Neural crest cell (in vitro differentiated cells): Measurements from ENCODE around the gene TNFSF9. TPM values are rescaled to one million over a fixed set of nuclear protein-coding genes. Genes with fewer than 3 reads are reported as not detected.

Experiments
- DNase-seq: peaks from one replicate; pipeline ENCODE4 v3.0.0; 2021; ENCODE audit warnings: low read depth, mixed read lengths, low spot score
- H3K27ac Mint-ChIP-seq: one replicate; pipeline ENCODE4 v1.8.0; 2021; ENCODE audit warnings: mild to moderate bottlenecking, mixed read lengths; ENCODE audit not compliant: unreplicated experiment
- H3K27me3 Mint-ChIP-seq: 2 replicates; pipeline ENCODE4 v1.8.0; 2021; ENCODE audit warnings: low read depth, mild to moderate bottlenecking, mixed read lengths
- H3K36me3 Mint-ChIP-seq: 2 replicates; pipeline ENCODE4 v1.8.0; 2021; ENCODE audit warnings: low read depth, mild to moderate bottlenecking, mixed read lengths
- H3K4me1 Mint-ChIP-seq: 2 replicates; pipeline ENCODE4 v1.8.0; 2021; ENCODE audit warnings: mixed read lengths
- H3K4me3 Mint-ChIP-seq: one replicate; pipeline ENCODE4 v1.8.0; 2021; ENCODE audit warnings: mild to moderate bottlenecking, mixed read lengths
- H3K9me3 Mint-ChIP-seq: 2 replicates; pipeline ENCODE4 v1.8.0; 2021; ENCODE audit warnings: mixed read lengths
- total RNA-seq: library from RNA; stranded (reverse); gene quantifications from 2 replicates; pipeline ENCODE4 v1.2.1, GENCODE V29; 2021
- TF ChIP-seq, protein P1 (sequence below): fragments of 200-600 bp; sonication (generic); conservative IDR thresholded peaks from 2 replicates; pipeline ENCODE4 v1.5.0; 2021; ENCODE audit warnings: antibody characterized with exemption, mild to moderate bottlenecking

The TNFSF9 gene
- total RNA-seq, 1 donor from 2014 or later: 1.4 TPM

DNA sequence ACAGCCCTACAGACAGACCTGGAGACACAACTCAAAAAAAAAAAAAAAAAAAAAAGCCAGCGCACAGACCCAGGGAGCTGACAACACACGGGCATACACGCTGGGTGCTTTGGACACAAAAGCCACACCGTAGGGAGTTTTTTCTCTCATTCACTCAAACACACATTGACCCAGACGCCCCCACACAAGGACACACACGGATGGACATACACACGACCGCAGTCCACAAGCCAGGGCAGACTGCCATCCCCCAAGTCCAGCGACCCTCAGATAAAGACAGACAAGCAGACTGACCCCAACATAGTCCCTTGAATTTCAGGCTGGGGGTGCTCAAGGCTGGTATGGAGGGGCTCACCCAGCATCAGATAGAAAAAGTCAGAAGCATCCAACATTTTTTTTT lies 16.7 kb upstream of the TNFSF9 start:
- H3K27me3 Mint-ChIP-seq: peaks cover 4% of the 10 kb centered on the region
- no peaks in the 10 kb centered on the region for H3K36me3 Mint-ChIP-seq
- H3K4me3 Mint-ChIP-seq: no peak overlapping the region
- TF ChIP-seq, protein P1, sequence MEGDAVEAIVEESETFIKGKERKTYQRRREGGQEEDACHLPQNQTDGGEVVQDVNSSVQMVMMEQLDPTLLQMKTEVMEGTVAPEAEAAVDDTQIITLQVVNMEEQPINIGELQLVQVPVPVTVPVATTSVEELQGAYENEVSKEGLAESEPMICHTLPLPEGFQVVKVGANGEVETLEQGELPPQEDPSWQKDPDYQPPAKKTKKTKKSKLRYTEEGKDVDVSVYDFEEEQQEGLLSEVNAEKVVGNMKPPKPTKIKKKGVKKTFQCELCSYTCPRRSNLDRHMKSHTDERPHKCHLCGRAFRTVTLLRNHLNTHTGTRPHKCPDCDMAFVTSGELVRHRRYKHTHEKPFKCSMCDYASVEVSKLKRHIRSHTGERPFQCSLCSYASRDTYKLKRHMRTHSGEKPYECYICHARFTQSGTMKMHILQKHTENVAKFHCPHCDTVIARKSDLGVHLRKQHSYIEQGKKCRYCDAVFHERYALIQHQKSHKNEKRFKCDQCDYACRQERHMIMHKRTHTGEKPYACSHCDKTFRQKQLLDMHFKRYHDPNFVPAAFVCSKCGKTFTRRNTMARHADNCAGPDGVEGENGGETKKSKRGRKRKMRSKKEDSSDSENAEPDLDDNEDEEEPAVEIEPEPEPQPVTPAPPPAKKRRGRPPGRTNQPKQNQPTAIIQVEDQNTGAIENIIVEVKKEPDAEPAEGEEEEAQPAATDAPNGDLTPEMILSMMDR: no peak
- no peaks in the 10 kb centered on the region for H3K9me3 Mint-ChIP-seq
- H3K4me1 Mint-ChIP-seq: peaks cover 31% of the 10 kb centered on the region
- H3K27ac Mint-ChIP-seq: no peak overlapping the region
- DNase-seq: no peak

DNA sequence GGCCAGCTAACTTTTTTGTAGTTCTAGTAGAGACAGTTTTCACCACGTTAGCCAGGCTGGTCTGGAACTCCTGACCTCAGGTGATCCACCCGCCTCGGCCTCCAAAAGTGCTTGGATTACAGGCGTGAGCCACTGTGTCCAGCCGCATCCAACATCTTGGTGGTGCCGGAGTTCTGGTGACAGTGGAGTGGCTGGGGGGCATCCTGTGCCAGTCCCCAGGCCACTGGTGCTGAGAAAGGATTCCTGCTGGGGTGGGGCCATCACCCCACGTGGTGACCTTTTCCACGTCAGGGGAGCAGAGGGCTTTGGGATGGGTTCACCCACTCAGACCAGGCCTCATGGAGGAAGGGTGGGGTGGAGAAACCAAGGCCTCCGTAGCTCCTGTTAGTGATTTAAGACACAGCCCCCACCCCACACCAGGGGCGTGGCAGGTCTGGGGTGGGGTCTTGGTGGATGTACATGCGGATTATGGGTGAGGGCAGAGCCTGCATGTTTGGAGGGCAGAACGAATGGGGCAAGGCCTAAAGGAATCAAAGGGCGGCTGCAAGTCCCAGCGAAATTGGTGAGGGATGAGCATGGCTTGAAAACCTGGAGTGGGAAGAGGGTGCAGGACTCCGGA lies 15.8 kb upstream of the TNFSF9 start:
- Mint-ChIP-seq H3K4me1 (peaks cover 23% of the 10 kb centered on the region), H3K27ac (no peak overlapping the region), H3K9me3 (no peaks in the 10 kb centered on the region), H3K27me3 (peaks cover 4% of the 10 kb centered on the region), H3K4me3 (no peak overlapping the region), H3K36me3 (no peaks in the 10 kb centered on the region)
- no peak for DNase-seq
- TF ChIP-seq, protein P1: no peak

DNA sequence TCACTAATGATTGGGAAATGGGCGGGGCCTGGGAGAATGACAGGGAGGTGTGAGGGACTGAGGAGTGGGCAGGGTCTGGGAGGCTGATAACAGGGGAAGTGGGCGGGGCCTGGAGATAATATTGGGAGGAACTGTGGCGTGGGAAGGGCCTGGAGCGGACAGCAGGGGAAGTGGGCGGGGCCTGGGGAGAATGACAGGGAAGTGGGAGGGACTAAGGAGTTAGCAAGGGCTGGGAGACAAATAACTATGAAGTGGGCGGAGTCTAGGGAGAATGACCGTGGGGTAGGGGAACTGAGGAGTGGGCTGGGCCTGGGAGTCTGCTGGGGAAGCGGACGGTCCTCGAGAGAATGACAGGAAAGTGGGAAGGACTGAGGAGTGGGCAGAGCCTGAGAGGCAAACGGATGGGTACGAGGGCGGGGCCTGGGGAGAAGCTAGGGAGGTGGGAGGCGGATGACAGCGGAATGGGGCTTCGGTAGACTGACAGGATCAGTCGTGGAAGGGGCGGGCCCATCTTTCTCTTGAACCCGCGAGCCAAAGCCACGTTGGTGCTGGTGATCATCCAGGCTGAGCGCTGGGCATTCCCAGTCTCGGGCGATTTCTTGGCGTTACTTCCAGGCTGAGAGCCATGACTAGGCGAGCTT lies 14.7 kb upstream of the TNFSF9 start:
- Mint-ChIP-seq H3K4me3 (peak overlapping the region; percentile 90), H3K36me3 (no peaks in the 10 kb centered on the region), H3K9me3 (no peaks in the 10 kb centered on the region), H3K27ac (peak overlapping the region; percentile 47), H3K27me3 (peaks cover 4% of the 10 kb centered on the region), H3K4me1 (peaks cover 23% of the 10 kb centered on the region)
- TF ChIP-seq, protein P1: no peak
- peak; percentile 95 for DNase-seq

DNA sequence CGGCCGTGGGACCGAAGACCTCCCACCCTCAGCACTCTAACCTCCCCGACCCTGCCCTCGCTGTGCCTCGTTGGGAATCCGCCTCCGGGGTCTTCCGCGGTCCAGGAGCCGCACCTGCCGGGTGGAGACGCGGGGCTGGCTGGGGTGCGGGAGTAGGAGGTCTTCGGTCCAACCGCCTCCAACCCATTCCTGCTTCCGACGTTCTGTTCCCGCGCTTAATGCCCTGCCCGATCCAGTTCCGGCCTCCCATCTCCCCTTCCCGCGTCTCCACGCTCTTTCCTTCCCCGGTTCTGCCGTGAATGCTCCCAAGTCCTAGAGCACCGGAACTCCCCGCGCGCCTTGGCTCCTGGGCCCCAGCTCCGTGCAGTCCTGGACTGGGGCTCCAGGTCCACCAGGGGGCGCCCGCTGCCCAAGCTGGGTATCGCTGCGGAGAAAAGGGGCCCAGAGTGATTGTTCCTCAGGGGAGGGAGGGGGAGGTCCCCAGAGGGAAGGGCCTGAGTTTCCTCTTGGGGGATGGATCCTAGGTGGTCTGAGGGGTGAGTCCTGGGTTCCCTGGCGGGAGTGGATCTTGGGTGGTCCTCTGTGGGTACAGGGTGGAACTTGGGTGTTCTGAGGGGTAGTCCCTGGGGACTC lies 14.1 kb upstream of the TNFSF9 start:
- peak overlapping the region; percentile 93 for H3K27ac Mint-ChIP-seq
- H3K36me3 Mint-ChIP-seq: no peaks in the 10 kb centered on the region
- peaks cover 23% of the 10 kb centered on the region for H3K4me1 Mint-ChIP-seq
- peak; percentile 95 for DNase-seq
- H3K9me3 Mint-ChIP-seq: no peaks in the 10 kb centered on the region
- TF ChIP-seq, protein P1: peak; percentile 97
- H3K27me3 Mint-ChIP-seq: peaks cover 4% of the 10 kb centered on the region
- H3K4me3 Mint-ChIP-seq: peak overlapping the region; percentile 90

DNA sequence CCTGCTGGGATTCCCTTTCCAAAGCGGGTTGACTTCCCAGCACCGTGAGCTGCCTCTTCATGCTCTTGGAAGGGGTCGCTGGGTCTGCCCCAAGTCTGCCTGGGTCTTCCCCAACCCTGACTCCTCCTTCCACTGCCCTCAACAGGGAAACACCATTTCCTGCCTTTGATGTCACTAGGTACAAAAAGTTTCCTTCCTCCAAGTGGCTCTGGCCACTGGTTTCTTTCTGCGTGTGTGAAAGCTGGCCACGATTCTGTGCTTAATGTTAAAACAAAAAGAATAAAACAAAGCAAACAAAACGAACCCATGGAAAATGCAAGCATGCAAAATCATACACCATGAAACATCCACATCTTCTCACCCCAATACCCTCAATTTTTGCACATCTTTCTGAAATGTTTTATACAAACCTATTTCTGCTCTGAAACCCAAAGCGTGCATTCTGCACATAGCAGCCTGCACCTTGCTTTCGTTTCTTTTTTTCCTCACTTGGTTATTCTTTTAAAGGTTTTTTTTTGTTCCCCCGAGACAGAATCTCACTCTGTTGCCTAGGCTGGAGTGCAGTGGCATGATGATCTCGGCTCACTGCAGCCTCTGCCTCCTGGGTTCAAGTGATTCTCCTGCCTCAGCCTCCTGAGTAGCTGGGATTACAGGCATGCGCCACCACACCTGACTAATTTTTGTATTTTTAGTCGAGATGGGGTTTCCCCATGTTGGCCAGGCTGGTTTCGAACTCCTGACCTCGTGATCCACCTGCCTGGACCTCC lies 12.5 kb upstream of the TNFSF9 start:
- Mint-ChIP-seq H3K4me3 (peak overlapping the region; percentile 60), H3K9me3 (no peaks in the 10 kb centered on the region), H3K27me3 (peaks cover 7% of the 10 kb centered on the region), H3K27ac (no peak overlapping the region), H3K4me1 (peaks cover 23% of the 10 kb centered on the region), H3K36me3 (no peaks in the 10 kb centered on the region)
- DNase-seq: no peak
- TF ChIP-seq, protein P1: no peak
